ENCODE results near the gene DNAH14.

DNA sequence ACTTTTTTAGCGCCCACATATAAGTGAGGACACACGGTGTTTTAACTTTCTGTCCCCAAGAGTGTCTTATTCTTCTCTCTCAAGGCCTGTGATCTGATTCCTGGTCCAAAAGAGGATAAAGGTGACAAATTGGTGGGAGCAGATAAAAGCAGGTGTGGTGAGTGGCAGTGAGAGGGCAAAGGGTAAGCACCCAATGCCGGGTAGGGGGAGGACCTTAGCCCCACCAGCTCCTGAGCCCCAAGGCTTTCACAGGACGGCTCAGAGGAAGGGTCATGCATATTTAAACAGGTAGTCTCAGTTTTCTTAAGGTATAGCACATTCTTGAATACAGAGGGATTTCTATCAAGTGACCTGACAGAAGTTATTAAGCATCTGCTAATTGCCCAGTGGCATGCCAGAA lies 478.8 kb downstream of the DNAH14 start:
- TF ChIP-seq GATA2 (IDR thresholded peaks at IDR 0.05; ENCODE audit: low read depth, low read length) = no peak
- no peak for TF ChIP-seq GATA3 (IDR thresholded peaks at IDR 0.05; ENCODE audit: low read depth, low read length)
